Ammon's horn (tissue), 1 donor: ENCODE measurements around the gene CCDC13.

ENCODE experiments used
- DNase-seq: peaks from one replicate; pipeline ENCODE4 v3.0.0-alpha.2; 2016; ENCODE audit warnings: low spot score

The CCDC13 gene

GRCh38 chr3:42796332-42796885 is 23.4 kb upstream of the CCDC13 start:
- no peak for DNase-seq

- no peak for DNase-seq
Measured at GRCh38 chr3:42795621-42796181, 22.6 kb upstream of the CCDC13 start.

GRCh38 chr3:42790714-42791229 is 17.7 kb upstream of the CCDC13 start:
- DNase-seq: no peak

- DNase-seq: no peak
Measured at GRCh38 chr3:42786631-42787030, 13.6 kb upstream of the CCDC13 start.

- no peak for DNase-seq
Measured at GRCh38 chr3:42786212-42786611, 13.2 kb upstream of the CCDC13 start.

- DNase-seq: peak; percentile 80
Measured at GRCh38 chr3:42780892-42781700, 8.0 kb upstream of the CCDC13 start.

GRCh38 chr3:42780398-42780797 is 7.3 kb upstream of the CCDC13 start:
- no peak for DNase-seq

GRCh38 chr3:42778644-42779043 is 5.6 kb upstream of the CCDC13 start:
- DNase-seq: no peak

GRCh38 chr3:42773409-42773751 is 327 bp upstream of the CCDC13 start:
- no peak for DNase-seq

- DNase-seq: no peak
Measured at GRCh38 chr3:42771271-42771670, 1.8 kb downstream of the CCDC13 start.

- DNase-seq: no peak
Measured at GRCh38 chr3:42769477-42770131, 3.4 kb downstream of the CCDC13 start.

GRCh38 chr3:42764561-42765295 is 8.3 kb downstream of the CCDC13 start:
- no peak for DNase-seq

- DNase-seq: no peak
Measured at GRCh38 chr3:42764115-42764514, 8.9 kb downstream of the CCDC13 start.

- peak; percentile 61 for DNase-seq
Measured at GRCh38 chr3:42763021-42763420, 10.0 kb downstream of the CCDC13 start.

- peak; percentile 48 for DNase-seq
Measured at GRCh38 chr3:42762046-42762724, 10.9 kb downstream of the CCDC13 start.

- no peak for DNase-seq
Measured at GRCh38 chr3:42758126-42758525, 14.9 kb downstream of the CCDC13 start.

- no peak for DNase-seq
Measured at GRCh38 chr3:42756681-42757213, 16.3 kb downstream of the CCDC13 start.

- DNase-seq: peak; percentile 73
Measured at GRCh38 chr3:42755681-42756578, 17.1 kb downstream of the CCDC13 start.

GRCh38 chr3:42753757-42754156 is 19.3 kb downstream of the CCDC13 start:
- no peak for DNase-seq

- DNase-seq: no peak
Measured at GRCh38 chr3:42752961-42753360, 20.1 kb downstream of the CCDC13 start.
